G401 (cell line): Measurements from ENCODE around the gene TRMT2A. TPM values are rescaled to one million over a fixed set of nuclear protein-coding genes. Genes with fewer than 3 reads are reported as not detected.

Experiments
- total RNA-seq: library from RNA; depleted of rRNA; stranded (reverse); fragments of >200 nt; shearing (Covaris generic); gene quantifications from 2 replicates; pipeline ENCODE4 v1.2.3, GENCODE V29; 2014; rRNA removed

Gene TRMT2A
- total RNA-seq, 1 experiment from 2014 or later, result 55.8 TPM

Other genes starting within 250 kb of the TRMT2A start
- 142 and 187 TPM in 2 replicates for gene COMT, start 175.5 kb downstream of the TRMT2A start, total RNA-seq
- gene TXNRD2, start 175.4 kb downstream of the TRMT2A start, total RNA-seq, result 86.5 and 96.6 TPM in 2 replicates
- gene ARVCF, start 100.4 kb downstream of the TRMT2A start, total RNA-seq, result 13.8 and 14.9 TPM in 2 replicates
- gene TANGO2, start 96.1 kb downstream of the TRMT2A start, total RNA-seq, result 13.2 and 19.0 TPM in 2 replicates
- 21.5 and 22.0 TPM in 2 replicates for gene DGCR8, start 37.0 kb downstream of the TRMT2A start, total RNA-seq
- gene RANBP1, start 1.1 kb downstream of the TRMT2A start, total RNA-seq, result 883 and 1,003 TPM in 2 replicates
- gene ZDHHC8, start 14.6 kb upstream of the TRMT2A start, total RNA-seq, result 5.1 and 7.8 TPM in 2 replicates
- gene CCDC188, start 33.8 kb upstream of the TRMT2A start, total RNA-seq, result not detected in 2 replicates
- 39.2 and 50.4 TPM in 2 replicates for gene RTN4R, start 151.1 kb upstream of the TRMT2A start, total RNA-seq
- 54.1 and 59.2 TPM in 2 replicates for gene DGCR6L, start 202.8 kb upstream of the TRMT2A start, total RNA-seq